ENCODE measurements around the gene HLA-DQB1. TPM values are rescaled to one million over a fixed set of nuclear protein-coding genes. Genes with fewer than 3 reads are reported as not detected.

The HLA-DQB1 gene
- total and polyA plus RNA-seq, 2 donors (not counting 1 experiment from before 2014, with no cell fraction given): not detected

- H3K4me3 ChIP-seq (replicated peaks in 1 of 4; ENCODE audit: control extremely low read depth in 1 of 4, insufficient read depth in 1 of 4, low read depth in 3 of 4, low read length in 4 of 4): no peak overlapping the region
- DNase-seq (ENCODE audit: low read depth in 2 of 2): no peak
- no peaks in the 10 kb centered on the region for H3K79me2 ChIP-seq (ENCODE audit: control insufficient read depth, insufficient read depth, low read length)
- no peaks in the 10 kb centered on the region for H3K36me3 ChIP-seq (ENCODE audit: control insufficient read depth, insufficient read depth, low read length)
- no peak for TF ChIP-seq CTCF (conservative IDR thresholded peaks at IDR 0.05 in 1 of 2, IDR thresholded peaks at IDR 0.05 in 1 of 2; ENCODE audit: low read depth in 1 of 2, low read length in 2 of 2)
- TF ChIP-seq EZH2 (IDR thresholded peaks at IDR 0.05; ENCODE audit: low read length, missing control alignments): no peak
- H3K9ac ChIP-seq (ENCODE audit: insufficient read depth, low read length): no peak overlapping the region
- H3K4me1 ChIP-seq (ENCODE audit: control insufficient read depth, extremely low read depth, insufficient read depth, low read length): no peaks in the 10 kb centered on the region
- no peaks in the 10 kb centered on the region for H3K9me3 ChIP-seq (ENCODE audit: control insufficient read depth, insufficient read depth, low read depth, low read length)
- no peak overlapping the region for H2AFZ ChIP-seq (ENCODE audit: low read length)
- H3K27me3 ChIP-seq (ENCODE audit: control insufficient read depth, insufficient read depth, low read length): no peaks in the 10 kb centered on the region
- no peak overlapping the region for H3K27ac ChIP-seq (ENCODE audit: insufficient read depth, low read length)
- no peak overlapping the region for H3K4me2 ChIP-seq (ENCODE audit: extremely low read depth, insufficient read depth, low read length)
- no peaks in the 10 kb centered on the region for H4K20me1 ChIP-seq (ENCODE audit: control insufficient read depth, extremely low read depth, insufficient read depth, low read length)
These were observed 41.9 kb downstream of the HLA-DQB1 start for GRCh38 chr6:32624565-32624964.

GRCh38 chr6:32623693-32624092, 42.8 kb downstream of the HLA-DQB1 start:
- no peaks in the 10 kb centered on the region for H3K4me1 ChIP-seq (ENCODE audit: control insufficient read depth, extremely low read depth, insufficient read depth, low read length)
- H3K79me2 ChIP-seq (ENCODE audit: control insufficient read depth, insufficient read depth, low read length): no peaks in the 10 kb centered on the region
- H3K4me3 ChIP-seq (replicated peaks in 1 of 4; ENCODE audit: control extremely low read depth in 1 of 4, insufficient read depth in 1 of 4, low read depth in 3 of 4, low read length in 4 of 4): no peak overlapping the region
- no peak overlapping the region for H2AFZ ChIP-seq (ENCODE audit: low read length)
- no peak overlapping the region for H3K4me2 ChIP-seq (ENCODE audit: extremely low read depth, insufficient read depth, low read length)
- no peak overlapping the region for H3K27ac ChIP-seq (ENCODE audit: insufficient read depth, low read length)
- no peak for DNase-seq (ENCODE audit: low read depth in 2 of 2)
- no peaks in the 10 kb centered on the region for H3K9me3 ChIP-seq (ENCODE audit: control insufficient read depth, insufficient read depth, low read depth, low read length)
- no peaks in the 10 kb centered on the region for H3K27me3 ChIP-seq (ENCODE audit: control insufficient read depth, insufficient read depth, low read length)
- TF ChIP-seq CTCF (conservative IDR thresholded peaks at IDR 0.05 in 1 of 2, IDR thresholded peaks at IDR 0.05 in 1 of 2; ENCODE audit: low read depth in 1 of 2, low read length in 2 of 2) (no peak), EZH2 (IDR thresholded peaks at IDR 0.05; ENCODE audit: low read length, missing control alignments) (no peak)
- no peaks in the 10 kb centered on the region for H4K20me1 ChIP-seq (ENCODE audit: control insufficient read depth, extremely low read depth, insufficient read depth, low read length)
- no peak overlapping the region for H3K9ac ChIP-seq (ENCODE audit: insufficient read depth, low read length)
- no peaks in the 10 kb centered on the region for H3K36me3 ChIP-seq (ENCODE audit: control insufficient read depth, insufficient read depth, low read length)

GRCh38 chr6:32622545-32623401, 43.7 kb downstream of the HLA-DQB1 start:
- Histone ChIP-seq H3K36me3 (ENCODE audit: control insufficient read depth, insufficient read depth, low read length) (no peaks in the 10 kb centered on the region), H3K27me3 (ENCODE audit: control insufficient read depth, insufficient read depth, low read length) (no peaks in the 10 kb centered on the region), H3K4me1 (ENCODE audit: control insufficient read depth, extremely low read depth, insufficient read depth, low read length) (no peaks in the 10 kb centered on the region), H3K9me3 (ENCODE audit: control insufficient read depth, insufficient read depth, low read depth, low read length) (no peaks in the 10 kb centered on the region), H3K4me3 (replicated peaks in 1 of 4; ENCODE audit: control extremely low read depth in 1 of 4, insufficient read depth in 1 of 4, low read depth in 3 of 4, low read length in 4 of 4) (no peak overlapping the region), H3K27ac (ENCODE audit: insufficient read depth, low read length) (no peak overlapping the region), H3K79me2 (ENCODE audit: control insufficient read depth, insufficient read depth, low read length) (no peaks in the 10 kb centered on the region), H3K9ac (ENCODE audit: insufficient read depth, low read length) (no peak overlapping the region), H3K4me2 (ENCODE audit: extremely low read depth, insufficient read depth, low read length) (no peak overlapping the region), H2AFZ (ENCODE audit: low read length) (no peak overlapping the region), H4K20me1 (ENCODE audit: control insufficient read depth, extremely low read depth, insufficient read depth, low read length) (no peaks in the 10 kb centered on the region)
- TF ChIP-seq EZH2 (IDR thresholded peaks at IDR 0.05; ENCODE audit: low read length, missing control alignments): no peak
- TF ChIP-seq CTCF (conservative IDR thresholded peaks at IDR 0.05 in 1 of 2, IDR thresholded peaks at IDR 0.05 in 1 of 2; ENCODE audit: low read depth in 1 of 2, low read length in 2 of 2): peak in 1 of 2 donors; percentile 40
- DNase-seq (ENCODE audit: low read depth in 2 of 2): peak in 1 of 2 donors; percentile 3

All from fibroblast of lung (primary cell).